Measurements from ENCODE around the gene SCN8A.
"Not testable (repeated sequence)": the region's sequence is repeated elsewhere in the genome, so short reads cannot be mapped to it uniquely, and the experiment has no call there.

The SCN8A gene

DNA sequence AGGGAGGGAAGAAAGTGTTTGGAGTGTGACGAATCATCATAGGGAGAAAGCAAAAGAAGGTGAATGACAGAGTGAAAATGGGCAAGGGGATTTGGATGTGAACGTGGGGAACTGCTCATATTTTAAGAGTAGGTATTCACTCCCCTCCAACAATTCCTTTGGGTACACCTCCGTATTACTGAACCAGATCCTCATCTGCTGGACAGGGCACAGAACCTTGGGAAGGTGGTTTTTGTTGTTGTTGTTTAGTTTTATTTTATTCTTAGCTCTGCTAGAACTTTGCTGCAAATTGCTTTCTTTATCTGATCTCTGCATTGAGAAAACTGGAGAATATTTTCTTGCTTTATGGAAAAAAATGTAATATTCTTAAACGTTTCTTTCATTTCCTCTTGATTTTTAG is 7.1 kb downstream of the SCN8A start:
- Mint-ChIP-seq H3K4me1 (ENCODE audit: low read depth) (no peaks in the 10 kb centered on the region), H3K4me3 (no peak overlapping the region), H3K36me3 (ENCODE audit: low read depth) (no peaks in the 10 kb centered on the region), H3K27ac (no peak overlapping the region), H3K27me3 (peaks cover 47% of the 10 kb centered on the region), H3K9me3 (no peaks in the 10 kb centered on the region)
- intact Hi-C loops (cut with micrococcal nuclease): no loop called here

- Mint-ChIP-seq H3K27ac (no peak overlapping the region), H3K4me1 (ENCODE audit: low read depth) (no peaks in the 10 kb centered on the region), H3K36me3 (ENCODE audit: low read depth) (no peaks in the 10 kb centered on the region), H3K9me3 (no peaks in the 10 kb centered on the region), H3K27me3 (peaks cover 30% of the 10 kb centered on the region), H3K4me3 (no peak overlapping the region)
- intact Hi-C loops (cut with micrococcal nuclease): no loop called here
These were observed 9.7 kb downstream of the SCN8A start for GRCh38 chr12:51600721-51601120.

- Mint-ChIP-seq H3K4me1 (ENCODE audit: low read depth) (no peaks in the 10 kb centered on the region), H3K27me3 (peaks cover 30% of the 10 kb centered on the region)
- intact Hi-C loops (cut with micrococcal nuclease): no loop called here
These were observed 10.2 kb downstream of the SCN8A start for GRCh38 chr12:51601241-51601640.

DNA sequence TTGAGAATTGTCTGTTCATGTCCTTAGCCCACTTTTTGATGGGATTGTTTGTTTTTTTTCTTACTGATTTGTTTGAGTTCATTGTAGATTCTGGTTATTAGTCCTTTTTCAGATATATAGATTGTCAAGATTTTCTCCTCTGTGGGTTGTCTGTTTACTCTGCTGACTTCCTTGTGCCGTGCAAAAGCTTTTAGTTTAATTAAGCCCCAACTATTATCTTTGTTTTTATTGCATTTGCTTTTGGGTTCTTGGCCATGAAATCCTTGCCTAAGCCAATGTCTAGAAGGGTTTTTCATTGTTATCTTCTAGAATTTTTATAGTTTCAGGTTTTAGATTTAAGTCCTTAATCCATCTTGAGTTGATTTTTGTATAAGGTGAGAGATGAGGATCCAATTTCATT is 14.9 kb downstream of the SCN8A start:
- intact Hi-C loops (cut with micrococcal nuclease); H3K27ac Mint-ChIP-seq; H3K4me1 Mint-ChIP-seq (ENCODE audit: low read depth); H3K4me3 Mint-ChIP-seq; H3K9me3 Mint-ChIP-seq; H3K36me3 Mint-ChIP-seq (ENCODE audit: low read depth): not testable (repeated sequence)
- peaks cover 16% of the 10 kb centered on the region for H3K27me3 Mint-ChIP-seq

More at GRCh38 chr12:51601241-51601640, 10.2 kb downstream of the SCN8A start:
- Mint-ChIP-seq H3K9me3 (no peaks in the 10 kb centered on the region), H3K4me3 (no peak overlapping the region), H3K27ac (no peak overlapping the region), H3K36me3 (ENCODE audit: low read depth) (no peaks in the 10 kb centered on the region)

- peaks cover 16% of the 10 kb centered on the region for H3K27me3 Mint-ChIP-seq
- H3K4me1 Mint-ChIP-seq (ENCODE audit: low read depth); H3K27ac Mint-ChIP-seq; H3K36me3 Mint-ChIP-seq (ENCODE audit: low read depth); H3K4me3 Mint-ChIP-seq; H3K9me3 Mint-ChIP-seq; intact Hi-C loops (cut with micrococcal nuclease): not testable (repeated sequence)
These were observed 16.2 kb downstream of the SCN8A start for GRCh38 chr12:51607197-51607596.

DNA sequence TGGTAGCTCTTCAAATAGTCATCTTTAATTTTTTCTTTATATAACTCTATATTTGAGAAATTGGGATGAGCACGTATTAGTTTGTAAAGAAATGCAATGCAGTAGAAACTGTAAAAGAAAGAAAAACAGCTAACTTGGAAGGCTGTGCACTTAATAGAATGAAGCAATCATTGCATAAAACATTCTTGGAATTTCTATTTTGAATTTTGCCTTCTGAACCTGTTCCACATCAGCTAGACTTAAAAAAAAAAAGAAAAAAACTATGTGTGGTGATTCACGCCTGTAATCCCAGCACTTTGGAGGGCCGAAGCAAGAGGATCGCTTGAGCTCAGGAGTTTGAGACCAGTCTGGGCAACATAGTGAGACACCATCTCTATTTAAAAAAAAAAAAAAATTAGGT is 29.4 kb downstream of the SCN8A start:
- H3K27ac Mint-ChIP-seq: no peak overlapping the region
- H3K4me3 Mint-ChIP-seq: no peak overlapping the region
- no peaks in the 10 kb centered on the region for H3K36me3 Mint-ChIP-seq (ENCODE audit: low read depth)
- H3K27me3 Mint-ChIP-seq: peaks cover 7% of the 10 kb centered on the region
- H3K4me1 Mint-ChIP-seq (ENCODE audit: low read depth): no peaks in the 10 kb centered on the region
- intact Hi-C loops (cut with micrococcal nuclease): no loop called here
- no peaks in the 10 kb centered on the region for H3K9me3 Mint-ChIP-seq

GRCh38 chr12:51621156-51621922 is 30.3 kb downstream of the SCN8A start:
- Mint-ChIP-seq H3K27me3 (peaks cover 9% of the 10 kb centered on the region), H3K9me3 (no peaks in the 10 kb centered on the region)

DNA sequence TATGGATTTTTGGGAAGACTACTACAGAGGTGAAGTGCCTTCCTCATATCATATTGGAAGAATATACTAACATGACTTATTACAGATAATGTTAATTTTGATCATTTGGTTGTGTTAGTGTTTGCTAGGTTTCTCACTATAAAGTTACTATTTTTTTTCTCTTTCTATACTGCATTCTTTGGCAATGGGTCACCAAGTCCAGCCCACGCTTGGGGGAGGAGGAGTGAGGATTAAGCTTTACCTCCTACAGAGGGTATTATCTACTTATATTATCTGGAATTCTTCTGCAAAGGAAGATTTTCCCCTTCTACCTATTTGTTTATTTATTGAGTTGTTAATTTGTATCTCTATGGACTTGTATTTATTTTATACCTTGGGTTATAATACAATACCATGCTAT is 31.5 kb downstream of the SCN8A start:
- H3K9me3 Mint-ChIP-seq: no peaks in the 10 kb centered on the region
- H3K4me1 Mint-ChIP-seq (ENCODE audit: low read depth): no peaks in the 10 kb centered on the region
- no peak overlapping the region for H3K27ac Mint-ChIP-seq
- no peaks in the 10 kb centered on the region for H3K36me3 Mint-ChIP-seq (ENCODE audit: low read depth)
- intact Hi-C loops (cut with micrococcal nuclease): no loop called here
- peaks cover 6% of the 10 kb centered on the region for H3K27me3 Mint-ChIP-seq
- no peak overlapping the region for H3K4me3 Mint-ChIP-seq

More at GRCh38 chr12:51621156-51621922, 30.3 kb downstream of the SCN8A start:
- Mint-ChIP-seq H3K36me3 (ENCODE audit: low read depth) (no peaks in the 10 kb centered on the region), H3K4me3 (no peak overlapping the region), H3K4me1 (ENCODE audit: low read depth) (no peaks in the 10 kb centered on the region), H3K27ac (no peak overlapping the region)
- intact Hi-C loops (cut with micrococcal nuclease): no loop called here

DNA sequence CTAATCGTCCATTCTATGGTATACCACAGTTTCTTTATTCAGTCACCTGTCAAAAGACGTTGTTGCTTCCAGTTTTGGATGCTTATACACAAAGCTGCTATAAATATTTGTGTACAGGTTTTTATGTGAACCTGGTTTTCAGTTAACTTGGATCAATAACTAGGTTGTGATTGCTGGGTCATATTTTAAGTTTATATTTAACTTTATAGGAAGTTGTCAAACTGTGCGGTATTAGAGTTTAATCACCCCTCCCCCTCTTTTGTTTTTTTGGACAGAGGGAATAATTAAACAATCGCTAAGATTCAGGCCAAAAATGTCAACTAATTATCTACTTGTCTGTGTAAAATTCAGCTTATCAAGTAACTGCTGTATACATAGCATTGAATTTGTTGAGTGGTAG is 34.3 kb downstream of the SCN8A start:
- Mint-ChIP-seq H3K9me3 (no peaks in the 10 kb centered on the region), H3K4me1 (ENCODE audit: low read depth) (no peaks in the 10 kb centered on the region), H3K27ac (no peak overlapping the region), H3K27me3 (peaks cover 4% of the 10 kb centered on the region), H3K36me3 (ENCODE audit: low read depth) (no peaks in the 10 kb centered on the region), H3K4me3 (no peak overlapping the region)
- intact Hi-C loops (cut with micrococcal nuclease): no loop called here

- intact Hi-C loops (cut with micrococcal nuclease): no loop called here
These were observed 35.1 kb downstream of the SCN8A start for GRCh38 chr12:51626115-51626514.

DNA sequence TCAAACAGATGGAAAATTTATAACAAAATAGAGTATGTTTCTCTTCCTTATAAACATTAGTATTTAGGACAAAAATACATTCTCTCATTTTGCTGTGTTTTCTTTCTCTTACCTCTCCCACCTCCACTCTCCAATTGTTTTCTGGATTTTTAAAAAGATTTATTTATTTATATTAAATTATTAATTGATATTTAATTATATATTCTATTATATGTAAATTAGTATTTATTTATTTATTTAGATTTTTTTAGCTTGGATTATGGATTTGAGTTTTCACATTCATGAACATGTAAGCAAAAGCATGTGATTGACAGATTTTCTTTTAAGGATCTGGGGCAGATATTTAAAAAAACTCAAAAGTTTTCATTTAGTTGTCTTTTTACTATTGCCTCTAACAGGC is 35.6 kb downstream of the SCN8A start:
- Mint-ChIP-seq H3K4me1 (ENCODE audit: low read depth) (no peaks in the 10 kb centered on the region), H3K36me3 (ENCODE audit: low read depth) (no peaks in the 10 kb centered on the region), H3K27me3 (peaks cover 2% of the 10 kb centered on the region), H3K9me3 (no peaks in the 10 kb centered on the region), H3K4me3 (no peak overlapping the region), H3K27ac (no peak overlapping the region)
- intact Hi-C loops (cut with micrococcal nuclease): no loop called here

More at GRCh38 chr12:51626115-51626514, 35.1 kb downstream of the SCN8A start:
- Mint-ChIP-seq H3K4me1 (ENCODE audit: low read depth) (no peaks in the 10 kb centered on the region), H3K27ac (no peak overlapping the region), H3K36me3 (ENCODE audit: low read depth) (no peaks in the 10 kb centered on the region), H3K27me3 (peaks cover 2% of the 10 kb centered on the region), H3K9me3 (no peaks in the 10 kb centered on the region), H3K4me3 (no peak overlapping the region)

DNA sequence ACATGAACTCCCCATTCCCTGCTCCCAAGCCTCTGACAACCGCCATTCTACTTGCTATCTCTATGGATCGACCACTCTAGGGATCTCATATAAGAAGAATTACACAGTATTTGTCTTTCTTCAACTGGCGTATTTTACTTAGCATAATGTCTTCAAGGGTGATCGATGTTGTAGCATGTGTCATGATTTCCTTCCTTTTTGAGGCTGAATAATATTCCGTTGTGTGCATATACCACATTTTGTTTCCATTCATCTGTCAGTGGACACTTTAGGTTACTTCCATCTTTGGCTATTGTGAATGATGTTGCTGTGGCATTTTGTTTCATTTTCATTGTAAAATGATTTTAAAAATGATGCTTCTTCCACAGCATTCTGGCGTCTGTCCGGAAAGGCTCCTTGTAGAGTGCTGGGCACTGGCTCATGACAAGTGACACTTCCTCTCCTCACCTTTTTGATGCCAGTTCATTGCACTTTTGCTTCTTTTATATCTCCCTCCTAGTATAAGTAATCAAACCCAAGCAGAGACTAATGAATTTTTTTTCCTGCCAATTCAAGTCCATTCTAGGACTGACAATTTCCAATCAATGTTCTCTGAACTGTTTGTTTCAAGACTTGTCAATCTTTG is 39.3 kb downstream of the SCN8A start:
- H3K4me3 Mint-ChIP-seq: no peak overlapping the region
- intact Hi-C loops (cut with micrococcal nuclease): no loop called here
- H3K36me3 Mint-ChIP-seq (ENCODE audit: low read depth): no peaks in the 10 kb centered on the region
- H3K27me3 Mint-ChIP-seq: peaks cover 2% of the 10 kb centered on the region
- no peaks in the 10 kb centered on the region for H3K4me1 Mint-ChIP-seq (ENCODE audit: low read depth)
- no peak overlapping the region for H3K27ac Mint-ChIP-seq
- H3K9me3 Mint-ChIP-seq: no peaks in the 10 kb centered on the region

DNA sequence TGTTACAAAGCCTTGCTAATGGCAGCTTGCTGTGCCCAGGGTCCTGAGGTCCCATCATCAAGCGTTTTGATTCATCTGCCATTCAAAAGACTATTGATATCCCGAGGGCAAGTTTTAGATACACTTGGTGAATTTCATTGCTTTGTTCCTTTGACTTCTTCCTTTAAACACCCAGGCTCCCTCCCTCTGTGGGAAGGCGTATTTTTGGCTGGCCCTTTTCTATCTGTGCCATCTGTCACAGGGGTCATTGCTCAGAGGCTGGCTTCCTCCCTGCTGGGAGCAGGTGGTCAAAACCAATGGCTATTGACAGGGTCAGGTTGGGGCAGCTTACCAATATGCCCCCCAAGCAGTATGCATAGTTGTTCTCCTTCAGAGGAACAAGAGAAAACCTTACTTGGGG is 40.0 kb downstream of the SCN8A start:
- no peaks in the 10 kb centered on the region for H3K9me3 Mint-ChIP-seq
- H3K36me3 Mint-ChIP-seq (ENCODE audit: low read depth): no peaks in the 10 kb centered on the region
- intact Hi-C loops (cut with micrococcal nuclease): no loop called here
- H3K4me3 Mint-ChIP-seq: no peak overlapping the region
- H3K27me3 Mint-ChIP-seq: no peaks in the 10 kb centered on the region
- H3K27ac Mint-ChIP-seq: no peak overlapping the region
- H3K4me1 Mint-ChIP-seq (ENCODE audit: low read depth): no peaks in the 10 kb centered on the region

GRCh38 chr12:51631591-51631990 is 40.6 kb downstream of the SCN8A start:
- intact Hi-C loops (cut with micrococcal nuclease): no loop called here
- Mint-ChIP-seq H3K27ac (no peak overlapping the region), H3K36me3 (ENCODE audit: low read depth) (no peaks in the 10 kb centered on the region), H3K27me3 (no peaks in the 10 kb centered on the region), H3K4me1 (ENCODE audit: low read depth) (no peaks in the 10 kb centered on the region), H3K4me3 (no peak overlapping the region), H3K9me3 (no peaks in the 10 kb centered on the region)

DNA sequence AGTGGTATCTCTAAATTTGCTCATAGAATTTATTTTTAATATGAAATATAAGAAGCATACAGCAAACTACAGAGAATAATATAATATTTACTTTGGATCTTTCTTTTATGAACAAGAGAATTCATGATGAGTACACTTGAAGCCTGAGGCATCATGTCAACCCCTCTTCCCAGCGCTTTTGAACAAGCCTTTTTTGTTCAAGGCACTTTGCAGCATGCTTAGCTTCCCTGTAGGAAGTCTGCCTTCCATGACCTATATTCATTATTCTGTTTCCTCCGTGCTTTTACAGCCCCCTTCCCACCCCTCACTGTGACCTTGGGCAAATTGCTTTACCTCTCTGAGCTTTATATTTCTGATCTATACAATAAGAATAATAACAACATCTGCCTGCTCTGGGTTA is 41.6 kb downstream of the SCN8A start:
- no peak overlapping the region for H3K27ac Mint-ChIP-seq
- H3K4me3 Mint-ChIP-seq: no peak overlapping the region
- H3K4me1 Mint-ChIP-seq (ENCODE audit: low read depth): no peaks in the 10 kb centered on the region
- intact Hi-C loops (cut with micrococcal nuclease): no loop called here
- H3K9me3 Mint-ChIP-seq: peaks cover 6% of the 10 kb centered on the region
- no peaks in the 10 kb centered on the region for H3K36me3 Mint-ChIP-seq (ENCODE audit: low read depth)
- no peaks in the 10 kb centered on the region for H3K27me3 Mint-ChIP-seq
